ENCODE measurements around the gene AGTPBP1.
"Not testable (repeated sequence)": the region's sequence is repeated elsewhere in the genome, so short reads cannot be mapped to it uniquely, and the experiment has no call there.

The AGTPBP1 gene

GRCh38 chr9:85741875-85742596, at the start of gene AGTPBP1:
AGTPBP1 (minus strand) TSS chr9:85741954; CDS start chr9:85712533, 29,421 bp downstream.
- peak; percentile 84 to 85 for DNase-seq

GRCh38 chr9:85786116-85786515, 44.4 kb upstream of the AGTPBP1 start:
- not testable (repeated sequence) for DNase-seq

GRCh38 chr9:85773844-85774243, 32.1 kb upstream of the AGTPBP1 start:
- DNase-seq = not testable (repeated sequence)

GRCh38 chr9:85761802-85762201, 20.0 kb upstream of the AGTPBP1 start:
- DNase-seq = not testable (repeated sequence)

GRCh38 chr9:85757716-85758115, 16.0 kb upstream of the AGTPBP1 start:
- DNase-seq = not testable (repeated sequence)

GRCh38 chr9:85756216-85756615, 14.5 kb upstream of the AGTPBP1 start:
- DNase-seq = not testable (repeated sequence)

GRCh38 chr9:85746309-85746708, 4.6 kb upstream of the AGTPBP1 start:
- DNase-seq = no peak

GRCh38 chr9:85745203-85745602, 3.4 kb upstream of the AGTPBP1 start:
- DNase-seq = no peak

- DNase-seq = no peak
Measured at GRCh38 chr9:85744480-85744879, 2.7 kb upstream of the AGTPBP1 start.

- peak in 1 of 2 experiments; percentile 18 for DNase-seq
Measured at GRCh38 chr9:85743275-85744128, 1.7 kb upstream of the AGTPBP1 start.

GRCh38 chr9:85742597-85742936, 813 bp upstream of the AGTPBP1 start:
- peak in 1 of 2 experiments; percentile 22 for DNase-seq

- peak; percentile 33 to 95 for DNase-seq
Measured at GRCh38 chr9:85741095-85741874, 469 bp downstream of the AGTPBP1 start.

GRCh38 chr9:85740787-85741094, 1.0 kb downstream of the AGTPBP1 start:
- peak in 1 of 2 experiments; percentile 95 for DNase-seq

GRCh38 chr9:85738509-85738908, 3.2 kb downstream of the AGTPBP1 start:
- DNase-seq = no peak

- no peak for DNase-seq
Measured at GRCh38 chr9:85737671-85738070, 4.1 kb downstream of the AGTPBP1 start.

GRCh38 chr9:85730916-85731630, 10.7 kb downstream of the AGTPBP1 start:
- DNase-seq = no peak

GRCh38 chr9:85729882-85730281, 11.9 kb downstream of the AGTPBP1 start:
- DNase-seq = peak; percentile 30 to 59

GRCh38 chr9:85727500-85727899, 14.3 kb downstream of the AGTPBP1 start:
- no peak for DNase-seq

GRCh38 chr9:85726737-85727136, 15.0 kb downstream of the AGTPBP1 start:
- no peak for DNase-seq

GRCh38 chr9:85723215-85723614, 18.5 kb downstream of the AGTPBP1 start:
- no peak for DNase-seq

- DNase-seq = not testable (repeated sequence)
Measured at GRCh38 chr9:85719411-85719810, 22.3 kb downstream of the AGTPBP1 start.

GRCh38 chr9:85717818-85718217, 23.9 kb downstream of the AGTPBP1 start:
- not testable (repeated sequence) for DNase-seq

- DNase-seq = no peak
Measured at GRCh38 chr9:85717220-85717619, 24.5 kb downstream of the AGTPBP1 start.
